HEK293 (cell line): ENCODE results near the gene SEMA3F.

ENCODE experiments used
- AEBP2 ChIP-seq: fragments of 450-650 bp; formaldehyde crosslinking; IDR thresholded peaks from 2 replicates; pipeline ENCODE4 v1.5.1; 2016; ENCODE audit warnings: missing biosample characterization, missing genetic modification characterization, borderline replicate concordance
- ATF2 ChIP-seq: fragments of 450-650 bp; formaldehyde crosslinking; IDR thresholded peaks from 2 replicates; pipeline ENCODE4 v1.5.1; 2016; ENCODE audit warnings: missing biosample characterization, missing genetic modification characterization, low read depth
- CTCF ChIP-seq: fragments of 450-650 bp; formaldehyde crosslinking; IDR thresholded peaks from 2 replicates; pipeline ENCODE4 v1.5.1; 2016; ENCODE audit warnings: missing biosample characterization, missing genetic modification characterization
- MYNN ChIP-seq: fragments of 450-650 bp; formaldehyde crosslinking; IDR thresholded peaks from 2 replicates; pipeline ENCODE4 v1.5.1; 2016; ENCODE audit warnings: missing biosample characterization, missing genetic modification characterization, borderline replicate concordance
- PBX3 ChIP-seq: sonication (generic); formaldehyde crosslinking; IDR thresholded peaks from 2 replicates; pipeline ENCODE4 v1.8.1; 2022; ENCODE audit warnings: mild to moderate bottlenecking, moderate library complexity, missing genetic modification reagents
- ZNF18 ChIP-seq: fragments of 450-650 bp; formaldehyde crosslinking; IDR thresholded peaks from 2 replicates; pipeline ENCODE4 v1.5.1; 2016; ENCODE audit warnings: missing biosample characterization, missing genetic modification characterization
- ZNF24 ChIP-seq: fragments of 450-650 bp; formaldehyde crosslinking; IDR thresholded peaks from 2 replicates; pipeline ENCODE4 v1.5.1; 2016; ENCODE audit warnings: missing biosample characterization, missing genetic modification characterization
- ZNF423 ChIP-seq: fragments of 450-650 bp; formaldehyde crosslinking; IDR thresholded peaks from 2 replicates; pipeline ENCODE4 v1.5.1; 2016; ENCODE audit warnings: missing biosample characterization, missing genetic modification characterization
- ZNF521 ChIP-seq: fragments of 450-650 bp; formaldehyde crosslinking; IDR thresholded peaks from 2 replicates; pipeline ENCODE4 v1.5.1; 2017; ENCODE audit warnings: missing biosample characterization, mild to moderate bottlenecking, missing genetic modification characterization
- ZSCAN16 ChIP-seq: fragments of 450-650 bp; formaldehyde crosslinking; IDR thresholded peaks from 2 replicates; pipeline ENCODE4 v1.5.1; 2016; ENCODE audit warnings: missing biosample characterization, missing genetic modification characterization
- ZXDB ChIP-seq: fragments of 450-650 bp; formaldehyde crosslinking; IDR thresholded peaks from 2 replicates; pipeline ENCODE4 v1.5.1; 2016; ENCODE audit warnings: missing biosample characterization, missing genetic modification characterization

GRCh38 chr3:50174517-50174895, 19.4 kb downstream of the SEMA3F start:
- TF ChIP-seq ZNF18 (tag by site-specific recombination) (no peak), ATF2 (tag by site-specific recombination) (no peak), CTCF (tag by site-specific recombination) (no peak), ZSCAN16 (tag by site-specific recombination) (no peak), ZNF24 (tag by site-specific recombination) (no peak), AEBP2 (tag by site-specific recombination) (no peak), ZXDB (tag by site-specific recombination) (no peak), ZNF521 (tag by site-specific recombination) (no peak), PBX3 (no peak), MYNN (no peak), ZNF423 (tag by site-specific recombination) (no peak)
